NB4 (cell line): Measurements from ENCODE around the gene OR6A2.

ENCODE experiments used
- DNase-seq: peaks from one replicate; pipeline ENCODE4 v3.0.0; 2010; ENCODE audit warnings: low read depth
- H3K4me3 ChIP-seq: one replicate; pipeline ENCODE4 v1.5.1; 2011; ENCODE audit warnings: mild to moderate bottlenecking, low read depth, low read length, moderate library complexity
- MYC ChIP-seq: IDR thresholded peaks from 2 replicates; pipeline ENCODE4 v1.6.1; 2011; ENCODE audit warnings: low read depth, low read length
- POLR2A ChIP-seq: IDR thresholded peaks from 2 replicates; pipeline ENCODE4 v1.6.1; 2011; ENCODE audit warnings: mild to moderate bottlenecking; ENCODE audit not compliant: insufficient read length; ENCODE audit errors: extremely low read depth
- TF ChIP-seq, protein P1 (sequence below): IDR thresholded peaks from one replicate; pipeline ENCODE4 v1.5.1; 2012; ENCODE audit warnings: low read depth, low read length
- TF ChIP-seq, protein P2 (sequence below): IDR thresholded peaks from 2 replicates; pipeline ENCODE4 v1.6.1; 2011; ENCODE audit warnings: low read depth, low read length

The OR6A2 gene

DNA sequence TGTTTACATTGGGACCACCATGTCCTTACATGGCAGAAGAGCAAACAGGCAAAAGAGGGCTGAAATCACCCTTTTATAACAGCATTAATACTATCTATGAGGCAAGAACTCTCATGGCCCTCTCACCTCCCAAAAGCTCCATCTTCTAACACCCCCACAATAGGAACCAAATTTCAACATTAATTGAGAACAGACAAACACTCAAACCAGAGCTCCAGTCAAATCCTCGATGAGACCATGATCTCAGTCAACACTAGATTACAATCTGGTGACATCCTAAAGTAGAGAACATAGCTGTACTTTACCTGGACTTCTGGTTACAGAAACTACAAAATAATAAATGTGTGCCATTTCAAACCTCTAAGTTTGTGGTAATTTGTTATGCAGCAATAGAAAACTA is 52.9 kb downstream of the OR6A2 start:
- no peak for DNase-seq
- TF ChIP-seq, protein P1, sequence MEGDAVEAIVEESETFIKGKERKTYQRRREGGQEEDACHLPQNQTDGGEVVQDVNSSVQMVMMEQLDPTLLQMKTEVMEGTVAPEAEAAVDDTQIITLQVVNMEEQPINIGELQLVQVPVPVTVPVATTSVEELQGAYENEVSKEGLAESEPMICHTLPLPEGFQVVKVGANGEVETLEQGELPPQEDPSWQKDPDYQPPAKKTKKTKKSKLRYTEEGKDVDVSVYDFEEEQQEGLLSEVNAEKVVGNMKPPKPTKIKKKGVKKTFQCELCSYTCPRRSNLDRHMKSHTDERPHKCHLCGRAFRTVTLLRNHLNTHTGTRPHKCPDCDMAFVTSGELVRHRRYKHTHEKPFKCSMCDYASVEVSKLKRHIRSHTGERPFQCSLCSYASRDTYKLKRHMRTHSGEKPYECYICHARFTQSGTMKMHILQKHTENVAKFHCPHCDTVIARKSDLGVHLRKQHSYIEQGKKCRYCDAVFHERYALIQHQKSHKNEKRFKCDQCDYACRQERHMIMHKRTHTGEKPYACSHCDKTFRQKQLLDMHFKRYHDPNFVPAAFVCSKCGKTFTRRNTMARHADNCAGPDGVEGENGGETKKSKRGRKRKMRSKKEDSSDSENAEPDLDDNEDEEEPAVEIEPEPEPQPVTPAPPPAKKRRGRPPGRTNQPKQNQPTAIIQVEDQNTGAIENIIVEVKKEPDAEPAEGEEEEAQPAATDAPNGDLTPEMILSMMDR = no peak
- TF ChIP-seq POLR2A (no peak), MYC (no peak)
- TF ChIP-seq, protein P2, sequence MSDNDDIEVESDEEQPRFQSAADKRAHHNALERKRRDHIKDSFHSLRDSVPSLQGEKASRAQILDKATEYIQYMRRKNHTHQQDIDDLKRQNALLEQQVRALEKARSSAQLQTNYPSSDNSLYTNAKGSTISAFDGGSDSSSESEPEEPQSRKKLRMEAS = no peak
- H3K4me3 ChIP-seq = no peak overlapping the region

DNA sequence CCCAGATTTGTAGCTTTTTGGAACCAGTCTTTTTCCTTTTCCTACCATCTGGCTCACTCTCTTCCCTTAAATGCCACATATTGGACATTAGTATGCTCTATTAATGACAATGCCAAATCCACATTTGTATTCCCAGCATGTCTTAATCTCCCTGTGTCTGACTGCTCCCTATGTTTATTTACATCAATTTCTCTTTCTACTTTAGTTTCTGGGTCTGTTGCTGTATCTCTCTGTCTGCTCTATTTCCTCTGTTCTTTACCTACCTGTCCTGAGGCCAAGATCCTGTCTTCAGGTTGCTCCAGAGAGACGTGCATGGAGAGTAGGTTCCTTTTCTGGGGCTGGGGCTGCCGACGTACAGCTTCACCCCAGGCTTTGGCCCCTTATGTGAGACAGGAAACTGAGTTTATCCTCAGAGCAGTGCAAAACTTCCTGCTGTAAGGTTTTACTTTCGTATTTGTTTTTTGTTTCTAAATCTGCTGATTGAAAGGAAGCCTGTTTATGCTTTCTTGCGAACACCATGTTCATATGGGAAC is 53.3 kb downstream of the OR6A2 start:
- TF ChIP-seq, protein P1 = no peak
- TF ChIP-seq MYC = no peak
- H3K4me3 ChIP-seq = no peak overlapping the region
- DNase-seq = no peak

DNA sequence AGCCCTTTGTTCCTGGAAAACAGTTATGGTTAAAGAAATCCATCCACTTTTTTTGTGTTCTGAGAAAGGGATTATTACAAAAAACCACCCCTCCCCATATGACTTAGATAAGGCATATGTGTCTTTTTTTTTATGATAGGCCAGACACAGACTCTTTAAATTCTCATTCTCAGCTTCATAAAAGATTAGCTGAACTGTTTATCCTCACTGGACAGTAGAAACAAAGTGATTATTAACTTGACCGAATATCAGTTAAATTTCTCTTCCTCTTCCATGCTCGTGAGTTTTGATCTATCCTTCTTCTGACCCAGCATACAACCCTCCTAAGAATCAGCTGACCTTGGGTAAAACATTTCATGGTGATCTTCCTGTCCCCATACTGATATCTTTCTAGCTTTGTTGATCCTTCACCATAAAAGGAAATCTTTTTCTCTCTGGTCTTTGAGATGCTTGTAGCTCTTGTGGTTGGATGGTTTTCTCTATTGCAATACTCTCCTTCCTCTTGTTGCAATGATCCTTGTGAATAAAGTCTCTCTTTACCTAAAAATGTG is 53.9 kb downstream of the OR6A2 start:
- TF ChIP-seq, protein P2 = no peak
- TF ChIP-seq MYC = no peak
- TF ChIP-seq, protein P1 = no peak
- TF ChIP-seq POLR2A = no peak
- DNase-seq = no peak
- H3K4me3 ChIP-seq = no peak overlapping the region

DNA sequence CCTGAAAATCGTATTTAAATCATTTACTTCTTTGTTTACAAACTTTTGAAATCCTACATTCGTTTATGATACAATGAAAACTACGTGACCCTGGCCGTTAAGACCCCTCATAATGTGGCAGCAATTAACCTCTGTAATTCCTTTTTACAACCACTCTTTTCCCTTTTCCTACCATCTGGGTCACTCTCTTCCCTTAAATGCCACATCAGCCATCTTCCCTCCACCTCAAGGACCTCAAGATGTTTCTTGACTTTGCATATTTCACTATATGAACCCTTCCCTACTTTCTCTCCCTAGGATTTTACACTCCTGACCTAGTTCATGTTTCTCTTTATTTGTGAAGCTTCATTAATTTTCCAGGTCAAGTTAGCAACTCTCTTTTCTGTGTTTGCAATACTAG is 54.5 kb downstream of the OR6A2 start:
- no peak for TF ChIP-seq POLR2A
- no peak for TF ChIP-seq MYC
- TF ChIP-seq, protein P1 = no peak
- TF ChIP-seq, protein P2 = no peak
- no peak for DNase-seq
- H3K4me3 ChIP-seq = no peak overlapping the region

DNA sequence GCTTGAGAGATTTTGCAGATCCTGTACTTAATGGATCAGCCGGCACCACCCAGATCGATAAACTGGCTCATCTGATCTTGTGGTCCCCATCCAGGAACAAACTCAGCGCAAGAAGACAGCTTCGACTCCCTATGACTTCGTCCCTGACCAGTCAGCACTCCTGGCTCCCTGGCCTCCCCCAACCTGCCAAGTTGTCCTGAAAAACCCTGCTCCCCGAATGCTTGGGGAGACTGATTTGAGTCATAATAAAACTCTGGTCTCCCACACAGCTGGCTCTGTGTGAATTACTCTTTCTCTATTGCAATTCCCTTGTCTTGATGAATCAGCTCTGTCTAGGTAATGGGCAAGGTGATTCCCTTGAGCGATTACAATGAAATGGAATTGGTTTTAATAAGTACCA is 57.2 kb downstream of the OR6A2 start:
- H3K4me3 ChIP-seq = no peak overlapping the region
- no peak for DNase-seq
- no peak for TF ChIP-seq MYC
- TF ChIP-seq POLR2A = no peak
- TF ChIP-seq, protein P2 = no peak
- TF ChIP-seq, protein P1 = no peak
